Measurements from ENCODE around the gene G6PC3.

GRCh38 chr17:44084131-44084538, 13.6 kb downstream of the G6PC3 start:
- TF ChIP-seq CTCF (IDR thresholded peaks at IDR 0.05) (peak; percentile 57), EZH2 (IDR thresholded peaks at IDR 0.05) (no peak)

All from neural progenitor cell (in vitro differentiated cells).